Raji (cell line): ENCODE data around the gene LIPN.

Experiments used
- POLR2A ChIP-seq: IDR thresholded peaks from 2 replicates; pipeline ENCODE4 v1.6.1; 2011; ENCODE audit warnings: low read depth, low read length, control low read depth; ENCODE audit not compliant: insufficient read depth

The LIPN gene

DNA sequence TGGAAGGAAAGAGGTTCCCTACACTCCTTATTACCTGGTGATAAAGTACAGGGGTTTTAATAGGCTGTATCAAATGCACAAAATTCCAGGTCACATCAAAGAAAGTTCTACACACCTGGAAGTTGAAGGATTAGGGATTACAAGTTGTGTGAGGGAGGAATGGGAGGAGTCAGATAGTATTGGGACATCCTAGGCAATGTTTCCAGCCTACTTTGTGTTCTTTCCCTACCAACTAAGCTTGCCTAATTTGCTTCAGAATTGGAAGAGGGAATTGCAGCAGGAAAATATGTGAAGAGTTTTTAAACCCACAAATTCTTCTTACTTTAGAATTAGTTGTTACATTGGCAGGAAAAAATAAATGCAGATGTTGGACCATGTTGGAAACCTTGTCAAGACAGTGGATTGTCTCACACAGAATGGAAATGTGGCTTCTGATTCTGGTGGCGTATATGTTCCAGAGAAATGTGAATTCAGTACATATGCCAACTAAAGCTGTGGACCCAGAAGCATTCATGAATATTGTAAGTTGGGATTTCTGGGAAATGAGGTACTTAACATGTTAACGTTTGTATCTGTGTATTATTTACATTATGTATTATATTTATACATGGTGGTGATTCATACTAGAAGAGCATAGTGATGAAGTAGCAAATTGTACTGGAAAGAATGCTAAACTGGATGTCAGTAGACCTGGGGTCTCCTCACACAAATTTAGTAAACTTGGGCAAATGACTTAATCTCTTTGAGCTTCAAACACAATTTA, 42.9 kb downstream of the LIPN start, which contains the start of gene LIPM:
Gene LIPM, plus strand, starts transcription at position 208 of the 763 bp plus-strand sequence. Its CDS starts 167 bp downstream, at position 375.
- TF ChIP-seq POLR2A = no peak

DNA sequence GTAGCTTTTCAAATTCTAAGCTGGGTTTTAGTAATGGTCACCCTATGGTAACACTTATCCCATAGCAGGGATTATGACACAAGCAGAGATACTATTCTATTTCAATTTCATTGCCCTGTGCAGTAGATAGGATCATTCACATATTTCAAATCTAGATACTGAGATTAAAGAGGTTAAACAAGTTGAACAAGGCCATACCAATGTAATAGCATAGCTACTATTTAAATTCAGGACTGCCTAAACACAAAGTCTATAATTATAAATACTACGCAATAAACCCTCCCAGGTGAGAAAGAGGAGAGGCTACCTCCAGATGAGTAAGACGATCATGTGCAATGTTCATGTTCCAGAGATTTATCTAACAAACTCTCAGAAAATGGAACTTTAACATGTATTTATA, 43.8 kb downstream of the LIPN start:
- no peak for TF ChIP-seq POLR2A

DNA sequence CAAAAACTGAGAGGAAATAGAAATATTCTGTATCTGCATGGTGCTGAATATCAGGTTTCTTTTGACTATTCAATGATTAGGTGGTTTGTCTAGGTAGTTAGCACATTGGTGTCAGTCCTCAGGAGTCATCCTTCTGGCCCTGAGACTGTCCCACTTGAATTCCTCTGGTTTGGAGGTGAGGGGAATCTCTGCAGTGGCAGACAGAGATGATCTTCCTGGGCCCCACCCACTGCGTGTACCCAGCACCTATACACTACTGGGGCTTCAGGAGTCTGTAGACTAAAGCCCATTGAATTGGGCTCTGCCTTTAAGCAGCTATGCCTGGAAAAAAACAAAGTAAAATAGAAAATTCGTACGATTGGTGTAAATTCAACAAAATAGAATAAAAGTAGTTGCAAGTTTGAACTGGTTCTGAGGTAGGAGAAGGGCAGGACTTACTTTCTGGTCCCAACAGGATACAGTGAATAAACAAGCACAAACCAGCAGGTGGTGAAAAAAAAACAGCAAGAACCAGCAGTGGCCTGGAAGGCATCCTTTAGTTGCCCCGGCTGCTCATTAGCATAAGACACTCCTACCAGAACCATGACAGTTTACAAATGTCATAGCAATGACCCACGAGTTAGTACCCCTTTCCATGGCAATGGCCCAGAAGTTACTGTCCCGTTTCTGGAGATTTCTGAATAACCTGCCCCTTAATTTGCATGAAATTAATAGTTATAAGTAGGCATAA, 44.4 kb downstream of the LIPN start:
- TF ChIP-seq POLR2A = no peak

DNA sequence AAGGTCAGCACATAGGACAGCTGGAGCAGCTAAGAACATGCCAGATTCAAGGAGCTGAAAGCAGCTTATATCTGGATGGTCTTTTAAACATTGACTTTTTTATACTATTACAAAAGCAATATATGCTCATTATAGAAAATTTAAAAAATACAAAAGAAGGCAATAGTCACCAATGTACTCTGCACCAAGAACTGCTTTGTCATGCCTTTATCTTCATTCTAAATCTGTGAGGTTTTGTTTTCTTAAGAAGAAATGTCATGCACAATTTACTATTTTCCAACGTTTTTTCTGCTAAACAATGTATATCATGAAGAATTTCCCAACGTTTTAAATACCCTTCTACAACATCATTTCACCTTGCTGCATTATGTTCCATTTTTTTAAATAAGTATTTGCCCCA, 45.5 kb downstream of the LIPN start:
- no peak for TF ChIP-seq POLR2A

DNA sequence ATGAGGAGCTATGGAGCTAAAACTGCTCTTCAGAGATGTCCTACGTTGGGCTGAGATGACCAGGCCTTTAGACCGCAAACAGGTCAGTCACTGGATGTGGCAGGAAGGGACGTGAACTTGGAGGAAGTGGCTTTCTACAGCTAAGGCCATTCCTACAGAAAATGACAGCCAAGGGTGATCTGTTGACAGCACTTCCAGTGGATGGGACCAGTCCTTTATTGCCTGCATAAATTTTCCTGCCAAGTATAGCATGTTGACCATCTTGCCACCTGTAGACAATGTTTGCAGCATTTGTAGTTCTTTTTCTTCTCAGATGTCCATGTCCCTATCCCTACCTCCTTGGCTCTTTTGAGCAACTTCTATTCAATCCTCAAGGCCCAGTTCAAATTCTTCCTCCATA, 46.1 kb downstream of the LIPN start:
- no peak for TF ChIP-seq POLR2A

DNA sequence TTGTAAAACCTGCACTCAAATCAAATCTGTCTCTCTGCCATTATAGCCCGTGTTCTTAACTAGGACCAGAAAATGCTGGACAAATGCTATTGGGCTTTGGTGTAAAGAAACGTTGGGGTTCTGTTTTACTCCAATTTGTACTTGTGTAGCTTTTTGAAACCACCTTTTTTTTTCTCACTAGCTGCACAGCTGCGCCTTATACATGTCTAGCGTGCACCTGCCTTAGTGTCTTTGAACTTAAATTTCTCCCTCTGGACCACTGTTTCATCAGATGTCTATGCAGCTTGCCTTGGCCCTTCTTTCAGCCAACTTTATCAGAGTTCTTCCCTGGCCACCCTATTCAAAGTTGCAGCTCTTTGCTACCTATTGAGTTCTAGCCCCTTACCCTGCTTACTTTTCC, 49.8 kb downstream of the LIPN start:
- TF ChIP-seq POLR2A = no peak

DNA sequence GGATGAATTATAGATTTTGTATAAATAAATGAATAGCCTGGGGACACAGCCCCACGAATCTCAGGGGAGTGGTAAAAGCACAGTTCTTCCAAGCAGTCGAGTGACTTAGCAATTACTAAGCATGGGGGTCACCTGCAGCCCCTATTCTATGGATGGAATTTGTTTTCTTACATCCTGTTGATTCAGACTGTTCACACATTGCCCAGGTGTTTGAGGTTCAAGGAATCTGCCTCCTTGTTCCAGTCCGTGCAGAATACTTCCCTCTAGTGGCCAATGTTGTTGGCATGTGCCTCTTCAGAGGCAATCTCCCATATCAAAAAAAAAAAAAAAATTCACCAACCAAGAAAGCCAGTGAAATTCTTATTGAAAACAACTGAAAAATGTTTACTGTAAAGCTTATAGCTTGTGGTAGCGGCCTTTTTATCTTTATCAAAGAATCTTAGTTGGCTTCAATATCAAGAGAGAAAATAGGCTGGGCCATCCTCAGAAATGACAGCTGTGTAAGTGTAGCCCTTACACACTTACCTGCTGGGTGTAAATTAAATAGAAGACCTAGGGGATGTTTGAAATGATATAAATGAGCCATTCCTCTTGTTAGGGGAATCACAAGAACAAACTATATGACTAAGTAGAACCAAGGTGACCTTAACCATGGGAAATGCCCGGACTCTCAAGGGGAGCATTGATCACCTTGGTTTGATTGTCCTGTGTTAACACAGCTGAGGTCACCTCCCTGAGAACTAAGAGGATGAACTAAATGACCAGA, 50.6 kb downstream of the LIPN start:
- TF ChIP-seq POLR2A = no peak

DNA sequence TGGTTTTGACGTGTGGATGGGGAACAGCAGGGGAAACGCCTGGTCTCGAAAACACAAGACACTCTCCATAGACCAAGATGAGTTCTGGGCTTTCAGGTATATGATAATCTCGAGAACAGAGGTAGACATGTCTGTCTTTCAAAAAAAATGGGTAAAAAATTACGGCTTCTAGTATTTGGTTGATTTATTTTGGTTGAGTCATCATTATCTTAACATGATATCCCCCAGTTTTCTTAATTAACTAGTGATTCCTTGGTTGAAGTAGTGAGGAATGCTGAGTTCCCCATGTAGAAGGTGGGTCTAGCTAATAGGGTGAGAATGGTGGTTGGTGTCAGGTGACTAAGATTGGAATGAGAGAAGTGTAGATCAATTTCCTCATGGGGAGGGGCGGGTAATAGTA, 53.4 kb downstream of the LIPN start:
- TF ChIP-seq POLR2A = no peak

DNA sequence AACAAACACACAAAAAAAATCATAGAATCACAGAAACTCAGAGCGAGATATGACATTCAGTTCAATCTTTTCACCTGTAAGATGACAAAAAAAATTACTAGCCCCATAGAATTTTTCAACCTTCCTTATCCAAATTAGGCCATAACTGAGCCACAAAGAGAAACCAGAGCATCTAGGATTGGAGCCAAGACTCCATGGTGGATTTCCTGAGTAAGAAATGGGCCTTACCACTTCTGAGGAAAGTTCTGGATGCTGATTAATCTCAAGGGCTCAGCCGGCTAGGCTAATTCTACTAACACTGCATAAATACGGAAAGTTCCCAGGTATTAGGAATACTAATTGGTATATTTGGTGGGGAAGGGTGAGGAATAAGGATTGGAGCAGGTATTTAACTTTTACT, 59.5 kb downstream of the LIPN start:
- no peak for TF ChIP-seq POLR2A

DNA sequence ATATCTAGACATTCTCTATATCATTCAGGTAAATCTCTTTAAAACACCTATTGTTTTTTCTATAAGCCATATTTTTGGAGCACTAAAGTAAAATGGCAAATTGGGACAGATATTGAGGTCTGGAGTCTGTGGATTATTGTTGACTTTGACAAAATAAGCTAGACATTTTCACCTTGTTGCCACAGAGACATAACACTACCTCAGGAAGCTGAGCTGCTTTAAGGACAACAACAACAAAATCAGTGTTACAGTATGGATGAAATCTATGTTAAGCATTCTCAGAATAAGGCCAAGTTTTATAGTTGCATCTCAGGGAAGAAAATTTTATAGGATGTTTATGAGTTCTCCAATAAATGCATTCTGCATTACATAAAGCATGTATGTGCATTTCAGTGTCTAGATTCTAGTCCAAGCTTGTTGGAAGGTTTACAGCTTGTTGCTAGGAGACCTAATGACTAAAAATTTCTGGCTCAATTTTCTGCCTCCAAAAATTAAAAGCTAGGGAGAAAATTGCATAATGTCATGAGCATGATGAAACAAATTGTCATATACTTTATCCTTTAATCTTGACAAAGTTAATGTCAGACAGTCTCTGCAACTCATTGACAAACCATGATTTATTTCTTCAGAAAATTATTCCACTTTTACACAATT, 61.1 kb downstream of the LIPN start:
- TF ChIP-seq POLR2A = no peak

DNA sequence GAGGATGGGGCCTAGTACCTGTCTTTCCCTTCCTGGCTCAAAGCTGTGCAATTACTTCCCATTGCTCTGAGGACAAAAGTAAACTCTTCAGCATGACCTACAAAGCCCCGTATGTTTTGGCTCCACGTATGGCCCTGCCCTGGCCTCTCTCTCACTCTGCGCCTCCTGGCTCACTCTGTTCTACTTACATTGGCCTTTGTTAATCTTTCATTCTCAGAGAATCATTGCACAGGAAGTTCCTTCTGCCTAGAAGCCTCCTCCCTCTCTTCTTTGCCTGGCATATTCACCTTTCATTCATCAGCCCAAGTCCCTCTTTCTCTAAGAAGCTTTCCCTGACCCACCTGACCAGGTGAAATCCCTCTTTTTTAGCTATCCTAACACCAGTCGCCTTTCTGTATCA, 66.6 kb downstream of the LIPN start:
- TF ChIP-seq POLR2A = no peak

DNA sequence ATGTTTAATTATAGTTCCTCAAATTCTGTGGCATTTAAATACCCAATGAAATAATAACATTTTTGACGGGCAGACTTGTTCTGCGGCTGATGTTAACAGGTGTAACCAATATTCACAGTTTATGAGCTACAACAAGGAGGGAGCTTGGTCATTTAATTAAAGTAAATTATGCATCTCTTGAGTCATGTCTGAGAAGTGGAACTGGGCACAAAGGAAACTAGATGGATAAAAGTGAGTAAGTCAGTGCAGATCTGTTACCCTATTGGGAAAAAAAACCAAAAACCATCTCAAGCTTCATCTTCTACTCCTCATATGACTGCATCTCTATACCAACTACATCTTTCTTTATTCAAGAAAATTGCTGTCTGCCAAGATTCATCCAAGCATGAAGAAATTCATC, 67.9 kb downstream of the LIPN start:
- no peak for TF ChIP-seq POLR2A

DNA sequence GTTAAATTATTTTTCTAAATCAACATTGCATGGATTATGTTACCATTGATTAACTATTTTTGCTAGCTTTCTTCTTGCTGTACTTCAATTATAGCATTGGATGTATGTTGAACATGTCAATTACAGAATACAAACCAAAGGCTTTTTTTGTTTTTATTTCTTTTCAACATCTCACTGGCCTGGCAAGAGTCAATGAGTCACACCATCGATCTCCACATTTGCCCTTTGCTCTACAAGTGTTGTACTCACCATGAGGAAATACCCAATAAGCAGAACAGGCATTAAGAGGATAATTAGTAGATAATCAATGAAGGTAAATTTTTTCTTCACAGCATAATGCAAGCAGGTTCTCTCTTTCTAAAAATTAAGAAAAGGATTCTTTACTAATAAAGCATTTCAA, 68.5 kb downstream of the LIPN start:
- no peak for TF ChIP-seq POLR2A
